H1 (cell line): Measurements from ENCODE around the gene LIN37. TPM values are rescaled to one million over a fixed set of nuclear protein-coding genes. Genes with fewer than 3 reads are reported as not detected.

Source experiments
- CTCF ChIA-PET: fragments of 300-600 bp; sonication (Branson Sonifier 250); formaldehyde crosslinking; loops from one replicate; lab custom pipeline; 2021; ENCODE audit not compliant: partially characterized antibody; lab: Charles Lee
- POLR2A ChIA-PET: fragments of 300-600 bp; sonication (Branson Sonifier 250); formaldehyde crosslinking; loops from one replicate; lab custom pipeline; 2021; ENCODE audit warnings: inconsistent platforms; ENCODE audit not compliant: partially characterized antibody; lab: Charles Lee
- DNase-seq, 2 experiments: peaks; one replicate each; pipeline versions ENCODE4 v3.0.0 to v3.0.0-alpha.2; 2010 to 2022; ENCODE audit warnings: low spot score in 2 of 2, low read depth in 1 of 2, mixed read lengths in 1 of 2
- FAIRE-seq: peaks from 2 replicates; lab custom pipeline; 2011; peaks lifted over from hg19 to GRCh38; lab: Jason Lieb, UNC
- H2AFZ ChIP-seq: 2 replicates; pipeline ENCODE4 v1.8.1; 2012; ENCODE audit warnings: low read length, inconsistent platforms
- H2AK5ac ChIP-seq: 2 replicates; pipeline ENCODE4 v1.6.1; 2013; ENCODE audit warnings: low read depth, low read length
- H2BK120ac ChIP-seq: replicated peaks from 2 replicates; pipeline ENCODE3; 2013; ENCODE audit warnings: low read depth, low read length, inconsistent platforms
- H2BK12ac ChIP-seq: 2 replicates; pipeline ENCODE4 v1.6.1; 2013; ENCODE audit warnings: low read depth, low read length
- H2BK15ac ChIP-seq: 2 replicates; pipeline ENCODE4 v1.6.1; 2013; ENCODE audit warnings: low read length
- H2BK20ac ChIP-seq: 2 replicates; pipeline ENCODE4 v1.6.1; 2013; ENCODE audit warnings: low read length
- H2BK5ac ChIP-seq: 2 replicates; pipeline ENCODE4 v1.6.1; 2013; ENCODE audit warnings: low read depth, low read length
- H3K14ac ChIP-seq: 2 replicates; pipeline ENCODE4 v1.6.1; 2013; ENCODE audit warnings: inconsistent platforms; ENCODE audit not compliant: insufficient read length
- H3K18ac ChIP-seq: 2 replicates; pipeline ENCODE4 v1.6.1; 2013; ENCODE audit warnings: low read length; ENCODE audit errors: extremely low read depth
- H3K23ac ChIP-seq: 2 replicates; pipeline ENCODE4 v1.6.1; 2013; ENCODE audit warnings: inconsistent platforms; ENCODE audit not compliant: insufficient read length
- H3K23me2 ChIP-seq: 2 replicates; pipeline ENCODE4 v1.6.1; 2013; ENCODE audit warnings: low read depth, low read length
- H3K27ac ChIP-seq: 2 replicates; pipeline ENCODE4 v1.6.1; 2011; ENCODE audit warnings: low read depth, low read length, inconsistent platforms
- H3K27me3 ChIP-seq, 4 experiments: replicated peaks in 1 of 4; 1 replicate in 1 of 4; 2 replicates in 3 of 4; pipeline versions ENCODE4 v1.6.1 to v1.8.1; 2011 to 2013; ENCODE audit warnings: low read length in 3 of 4, mild to moderate bottlenecking in 3 of 4, inconsistent platforms in 2 of 4, mixed read lengths in 2 of 4, moderate library complexity in 1 of 4; ENCODE audit not compliant: control insufficient read depth in 3 of 4, insufficient read depth in 3 of 4; ENCODE audit errors: extremely low read depth in 1 of 4
- H3K36me3 ChIP-seq, 4 experiments: 2 replicates each; pipeline versions ENCODE4 v1.6.1 to v1.8.1; 2011 to 2013; ENCODE audit warnings: mild to moderate bottlenecking in 4 of 4, low read length in 3 of 4, moderate library complexity in 2 of 4, control low read depth in 1 of 4, inconsistent platforms in 1 of 4; ENCODE audit not compliant: insufficient read depth in 4 of 4, control insufficient read depth in 2 of 4
- H3K4ac ChIP-seq: replicated peaks from 2 replicates; pipeline ENCODE3; 2013; ENCODE audit warnings: low read length, low read depth, mixed read lengths, inconsistent platforms; ENCODE audit not compliant: insufficient read length
- H3K4me1 ChIP-seq, 4 experiments: replicated peaks in 1 of 4; 1 replicate in 1 of 4; 2 replicates in 3 of 4; pipeline versions ENCODE4 v1.6.1 to v1.8.1; 2011 to 2013; ENCODE audit warnings: low read length in 3 of 4, inconsistent platforms in 2 of 4, mixed read lengths in 1 of 4; ENCODE audit not compliant: insufficient read depth in 4 of 4, control insufficient read depth in 3 of 4
- H3K4me2 ChIP-seq, 2 experiments: 2 replicates each; pipeline versions ENCODE4 v1.6.1 to v1.8.1; 2011 to 2013; ENCODE audit warnings: low read depth in 2 of 2, low read length in 2 of 2, control low read depth in 1 of 2, inconsistent platforms in 1 of 2, mild to moderate bottlenecking in 1 of 2; ENCODE audit not compliant: insufficient read depth in 1 of 2
- H3K4me3 ChIP-seq, 4 experiments: fragments of 200-600, 300-600 bp in 1 of 4; sonication (generic), shearing (Covaris generic), sonication (Bioruptor Twin) in 1 of 4; 2 replicates each; pipeline versions ENCODE4 v1.5.1 to v1.8.1; 2011 to 2016; ENCODE audit warnings: low read length in 4 of 4, low read depth in 3 of 4, control low read depth in 2 of 4, inconsistent platforms in 2 of 4, mild to moderate bottlenecking in 2 of 4, mixed read lengths in 1 of 4, moderate library complexity in 1 of 4; ENCODE audit not compliant: insufficient read depth in 2 of 4; ENCODE audit errors: extremely low read depth in 1 of 4
- H3K56ac ChIP-seq: replicated peaks from 2 replicates; pipeline ENCODE3; 2013; ENCODE audit warnings: low read depth, mild to moderate bottlenecking, mixed read lengths, low read length, inconsistent platforms; ENCODE audit not compliant: insufficient read length
- H3K79me1 ChIP-seq: 2 replicates; pipeline ENCODE4 v1.6.1; 2013; ENCODE audit warnings: low read depth, low read length, control low read depth
- H3K79me2 ChIP-seq, 2 experiments: 2 replicates each; pipeline versions ENCODE4 v1.6.1 to v1.8.1; 2012 to 2013; ENCODE audit warnings: low read length in 2 of 2, mild to moderate bottlenecking in 2 of 2, inconsistent platforms in 1 of 2; ENCODE audit not compliant: insufficient read depth in 2 of 2, control insufficient read depth in 1 of 2
- H3K9ac ChIP-seq, 4 experiments: replicated peaks in 1 of 4; 1 replicate in 1 of 4; 2 replicates in 3 of 4; pipeline versions ENCODE4 v1.6.1 to v1.8.1; 2011 to 2013; ENCODE audit warnings: low read depth in 3 of 4, low read length in 3 of 4, control low read depth in 2 of 4, mild to moderate bottlenecking in 2 of 4, moderate library complexity in 2 of 4, inconsistent platforms in 1 of 4; ENCODE audit errors: extremely low read depth in 1 of 4
- H3K9me3 ChIP-seq, 2 experiments: 2 replicates each; pipeline versions ENCODE4 v1.6.1 to v1.8.1; 2012 to 2013; ENCODE audit warnings: mild to moderate bottlenecking in 2 of 2, moderate library complexity in 2 of 2, control low read depth in 1 of 2, inconsistent platforms in 1 of 2, low read depth in 1 of 2, low read length in 1 of 2, mixed read lengths in 1 of 2; ENCODE audit not compliant: insufficient read depth in 2 of 2
- H4K20me1 ChIP-seq, 2 experiments: replicated peaks in 1 of 2; 2 replicates each; pipeline versions ENCODE3 to v1.8.1; 2011 to 2013; ENCODE audit warnings: inconsistent platforms in 2 of 2, low read length in 2 of 2, mild to moderate bottlenecking in 1 of 2; ENCODE audit not compliant: insufficient read depth in 2 of 2, control insufficient read depth in 1 of 2
- H4K5ac ChIP-seq: 2 replicates; pipeline ENCODE4 v1.6.1; 2013; ENCODE audit warnings: low read length, low read depth, mixed read lengths, inconsistent platforms; ENCODE audit not compliant: insufficient read length
- H4K8ac ChIP-seq: 2 replicates; pipeline ENCODE4 v1.8.0; 2013; ENCODE audit warnings: mild to moderate bottlenecking, moderate library complexity, low read length, inconsistent platforms; ENCODE audit not compliant: insufficient read depth; ENCODE audit errors: extremely low read depth
- H4K91ac ChIP-seq: replicated peaks from 2 replicates; pipeline ENCODE3; 2013; ENCODE audit warnings: low read length, mixed read lengths, inconsistent platforms; ENCODE audit not compliant: insufficient read length
- ASH2L ChIP-seq: fragments of 200-600, 300-600 bp; sonication (generic); IDR thresholded peaks from one replicate; pipeline ENCODE4 v1.7.1; 2017; ENCODE audit warnings: low read length
- BACH1 ChIP-seq: IDR thresholded peaks from 2 replicates; pipeline ENCODE4 v1.6.1; 2012; ENCODE audit warnings: low read length, improper control_type of control experiment
- CBX8 ChIP-seq: fragments of 300-800, 300-1000 bp; sonication (generic); IDR thresholded peaks from 2 replicates; pipeline ENCODE4 v1.7.1; 2016; ENCODE audit warnings: low read depth, low read length, borderline replicate concordance
- CHD1 ChIP-seq: IDR thresholded peaks from 2 replicates; pipeline ENCODE4 v1.6.1; 2012; ENCODE audit warnings: low read depth, low read length, improper control_type of control experiment
- CTBP2 ChIP-seq: IDR thresholded peaks from 2 replicates; pipeline ENCODE4 v1.7.0; 2011; ENCODE audit warnings: borderline replicate concordance, mild to moderate bottlenecking, moderate library complexity, mixed read lengths, low read length; ENCODE audit not compliant: insufficient read depth, insufficient read length
- EGR1 ChIP-seq: IDR thresholded peaks from 2 replicates; pipeline ENCODE4 v1.6.1; 2011; ENCODE audit warnings: low read depth, low read length, borderline replicate concordance
- EP300 ChIP-seq, 2 experiments: IDR thresholded peaks; 1 replicate in 1 of 2; 2 replicates in 1 of 2; pipeline ENCODE4 v1.6.1; 2011 to 2012; ENCODE audit warnings: low read depth in 2 of 2, low read length in 2 of 2, mild to moderate bottlenecking in 2 of 2, borderline replicate concordance in 1 of 2, inconsistent platforms in 1 of 2, moderate library complexity in 1 of 2
- HDAC2 ChIP-seq, 2 experiments: fragments of 300-600 bp in 1 of 2; sonication (generic) in 1 of 2; IDR thresholded peaks; 2 replicates each; pipeline ENCODE4 v1.6.1; 2011 to 2012; ENCODE audit warnings: low read depth in 2 of 2, low read length in 2 of 2, mild to moderate bottlenecking in 2 of 2, moderate library complexity in 2 of 2, borderline replicate concordance in 1 of 2, inconsistent platforms in 1 of 2
- SP2 ChIP-seq: IDR thresholded peaks from 2 replicates; pipeline ENCODE4 v1.6.1; 2012; ENCODE audit warnings: mild to moderate bottlenecking, low read length, inconsistent platforms
- SUZ12 ChIP-seq: fragments of 200-600 bp; sonication (generic); IDR thresholded peaks from 2 replicates; pipeline ENCODE4 v1.6.1; 2012; ENCODE audit warnings: mild to moderate bottlenecking, inconsistent platforms, low read length, moderate library complexity, mixed read lengths
- WGBS, 2 experiments: shearing (Covaris generic) in 1 of 2; methylation state at CpG; one replicate each; pipeline versions ENCODE4 v1.1.6 to v1.1.7; 2013 to 2015; ENCODE audit warnings: low lambda C conversion rate in 2 of 2, mixed read lengths in 2 of 2, inconsistent platforms in 1 of 2, low coverage in 1 of 2, missing lambda C conversion rate in 1 of 2; ENCODE audit not compliant: insufficient replicate concordance in 2 of 2, insufficient coverage in 1 of 2, insufficient read length in 1 of 2; ENCODE audit errors: extremely low coverage in 1 of 2, missing lambda C conversion rate in 1 of 2; 5-methylcytosine and 5-hydroxymethylcytosine counted together
- polyA plus RNA-seq, 7 experiments: library from polyadenylated mRNA; depleted of rRNA in 3 of 7; stranded (reverse) in 5 of 7; unstranded in 2 of 7; fragments of >200 nt in 5 of 7; fragments of 200-250 nt in 2 of 7; gene quantifications; 1 replicate in 5 of 7; 2 replicates in 1 of 7; 4 replicates in 1 of 7; pipeline versions ENCODE4 v1.2.1 to v1.2.3, GENCODE V29; 2011 to 2013; ENCODE audit warnings: missing spikeins in 2 of 7, mixed read lengths in 2 of 7
- total RNA-seq: library from RNA; stranded (reverse); fragmentation: NEBNext Ultra II Directional; extraction: Animal tissue kit (Norgen Biotek cat#: 25700); gene quantifications from 2 replicates; pipeline ENCODE4 v1.2.1, GENCODE V29; 2021

LIN37 gene
- total and polyA plus RNA-seq, 2 of the 8 experiments (the other 6 are each of a cell fraction or from before 2014, with no cell fraction given): 3.8 to 9.8 TPM

DNA sequence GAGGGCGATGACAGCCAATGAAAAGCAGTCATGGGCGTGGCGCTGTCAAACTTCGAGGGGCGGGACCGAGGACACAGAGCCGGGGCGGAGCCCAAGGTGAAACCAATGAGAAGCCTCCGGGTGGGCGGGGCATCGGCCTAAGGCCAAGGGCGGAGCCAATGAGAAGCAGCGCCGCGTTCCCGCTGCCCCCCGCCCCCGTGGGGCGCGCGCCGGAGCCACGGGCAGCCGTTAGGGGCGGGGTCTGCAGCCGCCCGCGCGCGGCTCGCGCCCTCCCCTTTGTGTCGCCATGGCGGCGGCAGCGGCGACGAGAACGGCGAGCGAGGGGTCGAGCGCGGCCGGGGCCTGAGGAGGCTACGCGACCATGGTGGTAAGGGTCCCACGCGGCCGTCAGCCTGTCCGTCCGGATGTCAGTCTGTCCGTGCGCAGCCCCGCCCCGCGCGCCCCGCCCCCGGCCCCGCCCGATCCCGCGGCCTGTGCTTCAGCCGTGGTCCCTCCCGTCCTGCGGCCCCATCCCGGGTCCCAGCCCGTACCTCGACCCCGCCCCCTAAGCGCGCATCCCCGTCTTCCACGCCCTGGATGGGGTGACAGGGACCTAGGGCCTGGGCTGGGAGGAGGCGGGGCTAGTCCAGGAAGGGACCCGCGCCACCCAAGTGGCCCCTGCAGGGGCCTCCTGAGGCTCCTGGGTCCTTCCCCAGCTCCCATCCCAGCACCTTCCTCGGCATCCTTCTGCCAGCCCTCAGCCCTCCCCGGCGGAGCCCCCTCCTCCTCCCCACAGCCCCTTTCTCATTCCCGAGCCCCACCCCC is 27.1 kb downstream of the LIN37 start, which contains the start of gene ARHGAP33:
Gene ARHGAP33, plus strand, starts transcription at position 267 of the 804 bp plus-strand sequence. Its CDS starts 95 bp downstream, at position 362.
- no peak within 1 kb of the TSS for H3K9ac ChIP-seq
- H3K14ac ChIP-seq: no peak within 1 kb of the TSS
- peaks cover 0 to 9% (median 7%) of the 10 kb centered on the region in 4 experiments; a peak in 3 of 7 replicates for H3K27me3 ChIP-seq
- H3K4me2 ChIP-seq: peak within 1 kb of the TSS; percentile 63 to 82
- DNase-seq (peak; percentile 87 to 100), FAIRE-seq (peak; percentile 62)
- H2BK120ac ChIP-seq: no peak within 1 kb of the TSS
- H3K4ac ChIP-seq: peak within 1 kb of the TSS; percentile 19
- no peak within 1 kb of the TSS; the same call in 1 of the 2 replicates for H2AFZ ChIP-seq
- H2BK5ac ChIP-seq: 0 out of 2 replicates have a peak within 1 kb of the TSS, but pooled peaks have one; percentile 55
- H4K20me1 ChIP-seq: peaks cover 0 to 1% of the 10 kb centered on the region in 2 experiments
- H3K9me3 ChIP-seq: no peaks in the 10 kb centered on the region
- no peak within 1 kb of the TSS for H2BK20ac ChIP-seq
- H3K36me3 ChIP-seq: no peaks in the 10 kb centered on the region
- no peak within 1 kb of the TSS for H3K27ac ChIP-seq
- no peak within 1 kb of the TSS for H4K91ac ChIP-seq
- peak within 1 kb of the TSS; percentile 96; the same call in 1 of the 2 replicates for H2BK15ac ChIP-seq
- H4K5ac ChIP-seq: no peak within 1 kb of the TSS
- H4K8ac ChIP-seq: no peak within 1 kb of the TSS
- no peak within 1 kb of the TSS for H2AK5ac ChIP-seq
- ChIA-PET CTCF (interaction anchor here (1.3 kb wide), 1 partner anchor 31 kb away, joined by 4 read pairs; no protein-coding TSS in a partner anchor), POLR2A (interaction anchor here (0.7 to 3.1 kb wide), 4 partner anchors 8 to 30 kb away, joined by 3 to 11 read pairs (median 6); partner anchors contain the start of genes LIN37, PSENEN and U2AF1L4)
- H3K4me1 ChIP-seq: peaks cover 0 to 21% (median 17%) of the 10 kb centered on the region in 4 experiments; a peak in 6 of 7 replicates
- H3K23me2 ChIP-seq: peaks cover 4% of the 10 kb centered on the region; the same call in 1 of the 2 replicates
- WGBS, 2 experiments: 2% methylated on average over 35 of the region's 82 CpGs; no CpG with 5 or more reads in 1 of the 2 experiments
- no peak within 1 kb of the TSS for H3K56ac ChIP-seq
- no peaks in the 10 kb centered on the region for H3K79me2 ChIP-seq
- peak within 1 kb of the TSS; percentile 57 to 83 (median 68) for H3K4me3 ChIP-seq
- H2BK12ac ChIP-seq: peak within 1 kb of the TSS; percentile 0; the same call in 1 of the 2 replicates
- no peak within 1 kb of the TSS for H3K23ac ChIP-seq
- no peaks in the 10 kb centered on the region; the same call in 1 of the 2 replicates for H3K79me1 ChIP-seq
- no peak within 1 kb of the TSS; the same call in 1 of the 2 replicates for H3K18ac ChIP-seq
- TF ChIP-seq SUZ12 (no peak), CTBP2 (no peak), BACH1 (no peak; the same call in 1 of the 2 replicates), SP2 (no peak), EP300 (IDR thresholded peaks at IDR 0.05; ENCODE audit: borderline replicate concordance in 1 of 2, low read depth in 2 of 2, low read length in 2 of 2) (no peak), HDAC2 (IDR thresholded peaks at IDR 0.05; ENCODE audit: borderline replicate concordance in 1 of 2, low read depth in 2 of 2, low read length in 2 of 2) (peak; percentile 63 to 71; a peak in 2 of 4 replicates), CHD1 (no peak), CBX8 (no peak), ASH2L (no peak), EGR1 (peak; percentile 53; the same call in 1 of the 2 replicates)
